OCI-LY3 (cell line): ENCODE data around the gene NPHS1.

Experiments
- H2AFZ ChIP-seq: fragments of 200-600, 300-600 bp; shearing (Covaris generic); 2 replicates; pipeline ENCODE4 v1.6.0; 2014; ENCODE audit warnings: antibody characterized with exemption, low read depth, low read length
- H3K27ac ChIP-seq: fragments of 200-600, 300-600 bp; sonication (generic); 2 replicates; pipeline ENCODE4 v1.5.1; 2014; ENCODE audit warnings: mild to moderate bottlenecking, low read length, moderate library complexity, mixed read lengths
- H3K27me3 ChIP-seq: fragments of 200-600, 300-600 bp; sonication (generic); 2 replicates; pipeline ENCODE4 v1.6.1; 2014; ENCODE audit warnings: low read depth, low read length, mixed read lengths
- H3K36me3 ChIP-seq: fragments of 200-600, 300-600 bp; sonication (generic); replicated peaks from 2 replicates; pipeline ENCODE3; 2014; ENCODE audit warnings: low read depth, low read length, mixed read lengths
- H3K4me1 ChIP-seq: fragments of 300-600, 200-600 bp; sonication (generic); 2 replicates; pipeline ENCODE4 v1.6.1; 2014; ENCODE audit warnings: low read length, mixed read lengths
- H3K4me2 ChIP-seq: fragments of 200-600, 300-600 bp; sonication (generic); 2 replicates; pipeline ENCODE4 v1.6.1; 2014; ENCODE audit warnings: low read length, mixed read lengths
- H3K4me3 ChIP-seq: fragments of 300-600, 200-600 bp; sonication (generic); 2 replicates; pipeline ENCODE4 v1.5.1; 2014; ENCODE audit warnings: antibody characterized with exemption, mild to moderate bottlenecking, low read length, moderate library complexity
- H3K79me2 ChIP-seq: fragments of 300-600, 200-600 bp; shearing (Covaris generic); 2 replicates; pipeline ENCODE4 v1.6.1; 2014; ENCODE audit warnings: mild to moderate bottlenecking, low read length, mixed read lengths
- H3K9ac ChIP-seq: fragments of 300-600, 200-600 bp; shearing (Covaris generic); 2 replicates; pipeline ENCODE4 v1.6.0; 2014; ENCODE audit warnings: mild to moderate bottlenecking, low read length, moderate library complexity
- H3K9me3 ChIP-seq: fragments of 200-600, 300-600 bp; shearing (Covaris generic); 2 replicates; pipeline ENCODE4 v1.6.1; 2014; ENCODE audit warnings: low read length, mixed read lengths; ENCODE audit not compliant: insufficient read depth
- H4K20me1 ChIP-seq: fragments of 200-600, 300-600 bp; sonication (generic); 2 replicates; pipeline ENCODE4 v1.6.1; 2016; ENCODE audit warnings: low read length, mixed read lengths; ENCODE audit not compliant: insufficient read depth
- CTCF ChIP-seq: fragments of 200-600, 300-600 bp; sonication (generic); IDR thresholded peaks from 2 replicates; pipeline ENCODE4 v1.5.1; 2014; ENCODE audit warnings: antibody characterized with exemption, low read length, low read depth
- EZH2phosphoT487 ChIP-seq: fragments of 200-600 bp; shearing (Covaris generic); IDR thresholded peaks from 2 replicates; pipeline ENCODE4 v1.6.1; 2018; ENCODE audit warnings: antibody characterized with exemption, mixed run types, low read depth

Gene NPHS1, protein sequence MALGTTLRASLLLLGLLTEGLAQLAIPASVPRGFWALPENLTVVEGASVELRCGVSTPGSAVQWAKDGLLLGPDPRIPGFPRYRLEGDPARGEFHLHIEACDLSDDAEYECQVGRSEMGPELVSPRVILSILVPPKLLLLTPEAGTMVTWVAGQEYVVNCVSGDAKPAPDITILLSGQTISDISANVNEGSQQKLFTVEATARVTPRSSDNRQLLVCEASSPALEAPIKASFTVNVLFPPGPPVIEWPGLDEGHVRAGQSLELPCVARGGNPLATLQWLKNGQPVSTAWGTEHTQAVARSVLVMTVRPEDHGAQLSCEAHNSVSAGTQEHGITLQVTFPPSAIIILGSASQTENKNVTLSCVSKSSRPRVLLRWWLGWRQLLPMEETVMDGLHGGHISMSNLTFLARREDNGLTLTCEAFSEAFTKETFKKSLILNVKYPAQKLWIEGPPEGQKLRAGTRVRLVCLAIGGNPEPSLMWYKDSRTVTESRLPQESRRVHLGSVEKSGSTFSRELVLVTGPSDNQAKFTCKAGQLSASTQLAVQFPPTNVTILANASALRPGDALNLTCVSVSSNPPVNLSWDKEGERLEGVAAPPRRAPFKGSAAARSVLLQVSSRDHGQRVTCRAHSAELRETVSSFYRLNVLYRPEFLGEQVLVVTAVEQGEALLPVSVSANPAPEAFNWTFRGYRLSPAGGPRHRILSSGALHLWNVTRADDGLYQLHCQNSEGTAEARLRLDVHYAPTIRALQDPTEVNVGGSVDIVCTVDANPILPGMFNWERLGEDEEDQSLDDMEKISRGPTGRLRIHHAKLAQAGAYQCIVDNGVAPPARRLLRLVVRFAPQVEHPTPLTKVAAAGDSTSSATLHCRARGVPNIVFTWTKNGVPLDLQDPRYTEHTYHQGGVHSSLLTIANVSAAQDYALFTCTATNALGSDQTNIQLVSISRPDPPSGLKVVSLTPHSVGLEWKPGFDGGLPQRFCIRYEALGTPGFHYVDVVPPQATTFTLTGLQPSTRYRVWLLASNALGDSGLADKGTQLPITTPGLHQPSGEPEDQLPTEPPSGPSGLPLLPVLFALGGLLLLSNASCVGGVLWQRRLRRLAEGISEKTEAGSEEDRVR (N-terminal part only)

GRCh38 chr19:35852029-35852780 lies at the start of gene NPHS1:
Gene NPHS1, minus strand, starts transcription at chr19:35852504. Its CDS starts 667 bp downstream, at chr19:35851837.
- peaks cover 10% of the 10 kb centered on the region; the same call in 1 of the 2 replicates for H3K27me3 ChIP-seq
- H3K79me2 ChIP-seq: no peaks in the 10 kb centered on the region
- H3K9me3 ChIP-seq: no peaks in the 10 kb centered on the region
- no peaks in the 10 kb centered on the region for H3K36me3 ChIP-seq
- no peak for TF ChIP-seq CTCF
- no peak for TF ChIP-seq EZH2phosphoT487
- H3K9ac ChIP-seq: no peak within 1 kb of the TSS
- no peak within 1 kb of the TSS for H3K4me3 ChIP-seq
- H3K4me2 ChIP-seq: no peak within 1 kb of the TSS
- H3K4me1 ChIP-seq: peaks cover 4% of the 10 kb centered on the region; the same call in 1 of the 2 replicates
- H2AFZ ChIP-seq: no peak within 1 kb of the TSS
- H4K20me1 ChIP-seq: no peaks in the 10 kb centered on the region
- H3K27ac ChIP-seq: no peak within 1 kb of the TSS

DNA sequence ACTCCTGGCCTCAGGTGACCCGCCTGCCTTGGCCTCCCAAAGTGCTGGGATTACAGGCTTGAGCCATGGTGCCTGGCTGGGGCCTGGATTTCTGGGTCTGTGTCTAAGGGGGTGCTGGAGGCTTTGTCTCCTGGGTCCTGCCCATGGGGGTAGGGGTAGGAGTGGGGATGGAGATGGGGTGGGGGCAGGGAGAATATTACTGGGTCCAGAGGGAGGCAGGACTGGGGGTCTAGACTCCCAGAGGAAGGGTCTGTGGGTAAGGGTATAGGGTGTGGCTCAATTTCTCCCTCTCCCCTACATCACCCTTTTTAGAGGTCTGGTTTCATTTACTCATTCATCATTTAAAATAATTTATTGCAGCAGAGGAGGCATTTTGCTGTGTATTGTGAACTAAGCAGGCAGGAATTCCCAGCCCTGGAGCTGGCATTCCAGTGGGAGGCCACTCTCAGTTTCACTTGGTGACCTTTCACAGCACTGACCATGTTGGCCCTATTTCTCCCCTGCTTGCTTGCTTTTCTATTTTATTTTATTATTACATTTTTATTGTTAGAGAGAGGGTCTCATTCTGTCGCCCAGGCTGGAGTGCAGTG lies 48.8 kb upstream of the NPHS1 start:
- Histone ChIP-seq H3K9me3 (no peaks in the 10 kb centered on the region), H3K4me3 (peak overlapping the region; percentile 98), H3K4me2 (peak overlapping the region; percentile 91), H3K9ac (peak overlapping the region; percentile 100), H4K20me1 (peaks cover 29% of the 10 kb centered on the region), H3K27me3 (no peaks in the 10 kb centered on the region), H3K36me3 (peaks cover 26% of the 10 kb centered on the region), H2AFZ (no peak overlapping the region), H3K79me2 (peaks cover 43% of the 10 kb centered on the region), H3K4me1 (peaks cover 52% of the 10 kb centered on the region), H3K27ac (no peak overlapping the region)
- no peak for TF ChIP-seq CTCF
- no peak for TF ChIP-seq EZH2phosphoT487

GRCh38 chr19:35899547-35900214 lies 47.4 kb upstream of the NPHS1 start:
- no peaks in the 10 kb centered on the region for H3K9me3 ChIP-seq
- peaks cover 30% of the 10 kb centered on the region for H4K20me1 ChIP-seq
- TF ChIP-seq CTCF (no peak), EZH2phosphoT487 (no peak)

More at GRCh38 chr19:35899547-35900214, 47.4 kb upstream of the NPHS1 start:
- Histone ChIP-seq H3K79me2 (peaks cover 48% of the 10 kb centered on the region), H3K36me3 (peaks cover 36% of the 10 kb centered on the region), H2AFZ (no peak overlapping the region), H3K9ac (peak overlapping the region; percentile 100), H3K4me2 (peak overlapping the region; percentile 91), H3K4me3 (peak overlapping the region; percentile 98), H3K4me1 (peaks cover 46% of the 10 kb centered on the region), H3K27ac (peak overlapping the region; percentile 91), H3K27me3 (no peaks in the 10 kb centered on the region)
